NCI-H524 treated with DMSO at 0.1 percent for 48 hours (cell line): ENCODE measurements around the gene MED13.
"Not testable (repeated sequence)": the region's sequence is repeated elsewhere in the genome, so short reads cannot be mapped to it uniquely, and the experiment has no call there.

Experiments
- DNase-seq: peaks from one replicate; lab custom pipeline; 2025; lab: John Stamatoyannopoulos, UW

MED13 gene

GRCh38 chr17:62051053-62051452, 14.0 kb downstream of the MED13 start:
- DNase-seq, result no peak

GRCh38 chr17:62049299-62049698, 15.8 kb downstream of the MED13 start:
- no peak for DNase-seq

- DNase-seq, result no peak
These were observed 16.8 kb downstream of the MED13 start for GRCh38 chr17:62048262-62048661.

- no peak for DNase-seq
These were observed 19.6 kb downstream of the MED13 start for GRCh38 chr17:62045517-62045916.

GRCh38 chr17:62045109-62045508, 20.0 kb downstream of the MED13 start:
- DNase-seq, result no peak

GRCh38 chr17:62043602-62044001, 21.5 kb downstream of the MED13 start:
- DNase-seq, result no peak

GRCh38 chr17:62043140-62043539, 21.9 kb downstream of the MED13 start:
- no peak for DNase-seq

- no peak for DNase-seq
These were observed 26.8 kb downstream of the MED13 start for GRCh38 chr17:62038248-62038647.

- DNase-seq, result no peak
These were observed 31.8 kb downstream of the MED13 start for GRCh38 chr17:62033317-62033716.

GRCh38 chr17:62032480-62032879, 32.6 kb downstream of the MED13 start:
- no peak for DNase-seq

GRCh38 chr17:62030264-62030663, 34.8 kb downstream of the MED13 start:
- no peak for DNase-seq

- no peak for DNase-seq
These were observed 40.2 kb downstream of the MED13 start for GRCh38 chr17:62024866-62025265.

- DNase-seq, result no peak
These were observed 47.2 kb downstream of the MED13 start for GRCh38 chr17:62017912-62018311.

- DNase-seq, result no peak
These were observed 47.6 kb downstream of the MED13 start for GRCh38 chr17:62017496-62017895.

GRCh38 chr17:62014526-62014925, 50.6 kb downstream of the MED13 start:
- DNase-seq, result no peak

- DNase-seq, result no peak
These were observed 55.9 kb downstream of the MED13 start for GRCh38 chr17:62009220-62009619.

GRCh38 chr17:62008294-62008693, 56.8 kb downstream of the MED13 start:
- no peak for DNase-seq

GRCh38 chr17:62004388-62004787, 60.7 kb downstream of the MED13 start:
- no peak for DNase-seq

- not testable (repeated sequence) for DNase-seq
These were observed 61.9 kb downstream of the MED13 start for GRCh38 chr17:62003141-62003540.

- no peak for DNase-seq
These were observed 64.0 kb downstream of the MED13 start for GRCh38 chr17:62001105-62001504.

- no peak for DNase-seq
These were observed 64.9 kb downstream of the MED13 start for GRCh38 chr17:62000186-62000585.

GRCh38 chr17:61998534-61998933, 66.5 kb downstream of the MED13 start:
- DNase-seq, result not testable (repeated sequence)

- DNase-seq, result no peak
These were observed 67.4 kb downstream of the MED13 start for GRCh38 chr17:61997664-61998063.

- no peak for DNase-seq
These were observed 68.0 kb downstream of the MED13 start for GRCh38 chr17:61996916-61997605.
